ENCODE data around the gene NBPF3.
A peak's percentile ranks its signal among the peaks of the same experiment; 100 is the strongest.
"Not testable (repeated sequence)": the region's sequence is repeated elsewhere in the genome, so short reads cannot be mapped to it uniquely, and the experiment has no call there.

Gene NBPF3, protein sequence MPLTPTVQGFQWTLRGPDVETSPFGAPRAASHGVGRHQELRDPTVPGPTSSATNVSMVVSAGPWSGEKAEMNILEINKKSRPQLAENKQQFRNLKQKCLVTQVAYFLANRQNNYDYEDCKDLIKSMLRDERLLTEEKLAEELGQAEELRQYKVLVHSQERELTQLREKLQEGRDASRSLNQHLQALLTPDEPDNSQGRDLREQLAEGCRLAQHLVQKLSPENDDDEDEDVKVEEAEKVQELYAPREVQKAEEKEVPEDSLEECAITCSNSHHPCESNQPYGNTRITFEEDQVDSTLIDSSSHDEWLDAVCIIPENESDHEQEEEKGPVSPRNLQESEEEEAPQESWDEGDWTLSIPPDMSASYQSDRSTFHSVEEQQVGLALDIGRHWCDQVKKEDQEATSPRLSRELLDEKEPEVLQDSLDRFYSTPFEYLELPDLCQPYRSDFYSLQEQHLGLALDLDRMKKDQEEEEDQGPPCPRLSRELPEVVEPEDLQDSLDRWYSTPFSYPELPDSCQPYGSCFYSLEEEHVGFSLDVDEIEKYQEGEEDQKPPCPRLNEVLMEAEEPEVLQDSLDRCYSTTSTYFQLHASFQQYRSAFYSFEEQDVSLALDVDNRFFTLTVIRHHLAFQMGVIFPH

DNA sequence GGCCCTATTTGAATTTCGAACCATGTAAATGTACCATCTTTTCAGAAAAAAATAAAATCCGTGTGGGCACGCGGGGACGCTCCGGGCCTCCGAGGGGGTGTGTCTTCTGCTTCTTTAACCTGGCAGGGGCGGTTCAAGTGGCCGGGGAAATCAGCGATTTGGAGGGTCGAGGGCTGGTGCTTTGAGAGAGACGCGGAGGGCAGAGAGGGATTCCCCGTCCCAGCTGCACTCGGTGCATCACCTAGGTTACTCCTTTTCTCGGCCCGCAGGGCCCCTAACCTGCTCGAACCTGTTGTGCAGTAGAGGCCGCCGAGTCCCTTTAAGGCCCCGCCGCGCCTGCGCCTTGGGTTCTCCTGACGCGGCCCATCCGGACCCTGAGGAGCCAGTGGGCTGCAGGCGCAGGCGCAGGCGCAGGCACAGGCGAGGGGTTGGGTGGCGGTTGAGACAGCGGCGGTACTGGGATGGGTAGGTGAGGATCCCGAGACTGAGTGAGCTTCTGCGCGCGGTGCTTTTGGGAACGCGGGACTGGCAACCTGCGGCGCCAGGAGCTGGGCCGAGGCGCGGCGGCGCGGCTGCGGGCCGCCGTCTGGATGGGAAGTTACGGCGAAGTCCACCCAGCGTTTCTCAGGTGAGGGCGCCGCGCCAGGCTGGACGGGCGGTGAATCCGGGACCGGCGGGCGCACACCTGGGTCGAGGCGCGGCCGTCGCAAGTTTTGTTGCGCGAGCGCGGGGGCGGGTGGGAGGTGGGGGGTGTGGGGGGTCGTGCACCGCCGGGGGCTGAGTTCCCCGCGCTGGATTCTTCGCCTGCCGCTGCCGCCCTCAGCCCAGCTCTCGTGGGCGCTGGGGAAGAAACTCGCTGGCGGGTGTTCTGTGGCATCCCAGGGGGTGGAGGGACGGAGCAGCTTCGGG is at the start of gene NBPF3:
TSS of gene NBPF3 (plus strand) at position 417 of the 909 bp plus-strand sequence. CDS start 4,950 bp downstream, outside the sequence.
- peak; percentile 82 for DNase-seq (ENCODE audit: low spot score)

- DNase-seq (ENCODE audit: low spot score), result no peak
These were observed 48.4 kb upstream of the NBPF3 start for GRCh38 chr1:21391497-21391896.

- DNase-seq (ENCODE audit: low spot score), result no peak
These were observed 47.2 kb upstream of the NBPF3 start for GRCh38 chr1:21392587-21393263.

DNA sequence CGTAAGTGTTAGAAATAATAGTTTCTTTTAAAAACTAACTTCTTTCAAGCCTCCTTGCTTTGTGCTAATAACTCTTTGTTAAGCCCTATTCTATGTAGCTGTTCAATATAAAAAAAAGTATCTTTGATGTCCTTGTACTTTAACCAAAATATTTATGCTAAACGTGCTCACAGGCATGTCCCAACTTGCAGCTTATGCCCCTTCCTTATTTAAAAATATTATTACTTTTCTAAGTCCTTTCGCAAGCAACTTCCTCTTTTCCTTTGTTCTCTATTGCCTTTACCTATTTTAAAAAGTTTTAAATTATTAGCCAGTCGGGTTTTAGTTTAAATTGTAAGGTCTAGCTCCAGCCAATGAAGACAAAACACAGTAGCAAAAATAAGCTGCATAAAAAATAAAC is 43.4 kb upstream of the NBPF3 start:
- no peak for DNase-seq (ENCODE audit: low spot score)

GRCh38 chr1:21397813-21398188 is 42.1 kb upstream of the NBPF3 start:
- DNase-seq (ENCODE audit: low spot score), result no peak

DNA sequence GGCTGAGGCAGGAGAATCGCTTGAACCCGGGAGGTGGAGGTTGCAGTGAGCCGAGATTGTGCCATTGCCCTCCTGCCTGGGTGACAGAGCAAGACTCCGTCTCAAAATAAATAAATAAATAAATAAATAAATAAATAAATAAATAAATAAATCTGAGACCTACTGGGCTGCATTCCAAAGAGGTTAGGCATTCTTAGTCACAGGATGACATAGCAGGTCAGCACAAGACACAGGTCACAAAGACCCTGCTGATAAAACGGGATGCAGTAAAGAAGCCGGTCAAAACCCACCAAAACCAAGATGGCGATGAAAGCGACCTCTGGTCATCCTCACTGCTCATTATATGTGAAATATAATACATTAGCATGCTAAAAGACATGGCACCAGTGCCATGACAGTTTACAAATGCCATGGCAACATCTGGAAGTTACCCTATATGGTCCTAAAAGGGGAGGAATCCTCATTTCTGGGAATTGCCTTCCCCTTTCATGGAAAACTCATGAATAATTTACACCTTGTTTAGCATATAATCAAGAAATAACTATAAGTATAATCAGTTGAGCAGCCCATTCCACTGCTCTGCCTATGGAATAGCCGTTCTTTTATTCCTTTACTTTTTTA is 38.1 kb upstream of the NBPF3 start:
- DNase-seq (ENCODE audit: low spot score), result not testable (repeated sequence)

GRCh38 chr1:21406659-21407058 is 33.3 kb upstream of the NBPF3 start:
- DNase-seq (ENCODE audit: low spot score), result no peak

GRCh38 chr1:21409897-21410296 is 30.0 kb upstream of the NBPF3 start:
- DNase-seq (ENCODE audit: low spot score), result not testable (repeated sequence)

GRCh38 chr1:21414015-21414414 is 25.9 kb upstream of the NBPF3 start:
- DNase-seq (ENCODE audit: low spot score), result no peak

DNA sequence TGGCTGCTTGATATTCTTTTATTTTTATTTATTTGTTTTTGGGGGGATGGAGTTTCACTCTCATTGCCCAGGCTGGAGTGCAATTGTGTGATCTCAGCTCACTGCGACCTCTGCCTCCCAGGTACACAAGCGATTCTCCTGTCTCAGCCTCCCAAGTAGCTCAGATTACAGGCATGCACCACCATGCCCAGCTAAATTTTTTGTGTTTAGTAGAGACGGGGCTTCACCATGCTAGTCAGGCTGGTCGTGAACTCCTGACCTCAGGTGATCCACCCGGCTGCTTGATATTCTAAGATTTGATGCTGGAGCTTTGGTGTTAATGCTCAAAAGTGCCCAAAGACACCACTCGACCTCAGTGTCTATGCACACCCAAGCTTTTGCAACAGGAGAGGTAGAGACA is 19.6 kb upstream of the NBPF3 start:
- not testable (repeated sequence) for DNase-seq (ENCODE audit: low spot score)

DNA sequence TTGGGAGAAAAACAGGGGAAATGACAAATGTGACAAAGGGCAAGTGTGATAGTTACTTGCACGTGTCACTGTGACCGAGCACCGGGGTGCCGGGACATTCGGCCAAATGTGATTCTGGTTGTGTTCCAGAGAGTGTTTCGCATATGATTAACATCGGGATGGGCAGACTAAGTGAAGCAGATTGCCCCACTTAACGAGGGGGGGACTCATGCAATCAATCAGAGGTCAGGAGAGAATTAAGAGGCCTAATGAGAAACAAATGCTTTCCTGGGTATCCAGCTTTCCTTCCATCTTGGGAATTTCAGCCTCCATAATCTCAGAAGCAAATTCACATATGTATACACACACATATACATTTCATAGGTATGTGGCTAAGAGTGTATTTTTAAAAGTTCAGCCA is 18.6 kb upstream of the NBPF3 start:
- not testable (repeated sequence) for DNase-seq (ENCODE audit: low spot score)

- not testable (repeated sequence) for DNase-seq (ENCODE audit: low spot score)
These were observed 12.0 kb upstream of the NBPF3 start for GRCh38 chr1:21427798-21428480.

GRCh38 chr1:21428481-21429073 is 11.4 kb upstream of the NBPF3 start:
- not testable (repeated sequence) for DNase-seq (ENCODE audit: low spot score)

GRCh38 chr1:21429210-21429609 is 10.7 kb upstream of the NBPF3 start:
- DNase-seq (ENCODE audit: low spot score), result not testable (repeated sequence)

- DNase-seq (ENCODE audit: low spot score), result not testable (repeated sequence)
These were observed 9.1 kb upstream of the NBPF3 start for GRCh38 chr1:21430875-21431274.

- DNase-seq (ENCODE audit: low spot score), result no peak
These were observed 5.5 kb upstream of the NBPF3 start for GRCh38 chr1:21434394-21434793.

- no peak for DNase-seq (ENCODE audit: low spot score)
These were observed 4.1 kb upstream of the NBPF3 start for GRCh38 chr1:21435646-21436487.

DNA sequence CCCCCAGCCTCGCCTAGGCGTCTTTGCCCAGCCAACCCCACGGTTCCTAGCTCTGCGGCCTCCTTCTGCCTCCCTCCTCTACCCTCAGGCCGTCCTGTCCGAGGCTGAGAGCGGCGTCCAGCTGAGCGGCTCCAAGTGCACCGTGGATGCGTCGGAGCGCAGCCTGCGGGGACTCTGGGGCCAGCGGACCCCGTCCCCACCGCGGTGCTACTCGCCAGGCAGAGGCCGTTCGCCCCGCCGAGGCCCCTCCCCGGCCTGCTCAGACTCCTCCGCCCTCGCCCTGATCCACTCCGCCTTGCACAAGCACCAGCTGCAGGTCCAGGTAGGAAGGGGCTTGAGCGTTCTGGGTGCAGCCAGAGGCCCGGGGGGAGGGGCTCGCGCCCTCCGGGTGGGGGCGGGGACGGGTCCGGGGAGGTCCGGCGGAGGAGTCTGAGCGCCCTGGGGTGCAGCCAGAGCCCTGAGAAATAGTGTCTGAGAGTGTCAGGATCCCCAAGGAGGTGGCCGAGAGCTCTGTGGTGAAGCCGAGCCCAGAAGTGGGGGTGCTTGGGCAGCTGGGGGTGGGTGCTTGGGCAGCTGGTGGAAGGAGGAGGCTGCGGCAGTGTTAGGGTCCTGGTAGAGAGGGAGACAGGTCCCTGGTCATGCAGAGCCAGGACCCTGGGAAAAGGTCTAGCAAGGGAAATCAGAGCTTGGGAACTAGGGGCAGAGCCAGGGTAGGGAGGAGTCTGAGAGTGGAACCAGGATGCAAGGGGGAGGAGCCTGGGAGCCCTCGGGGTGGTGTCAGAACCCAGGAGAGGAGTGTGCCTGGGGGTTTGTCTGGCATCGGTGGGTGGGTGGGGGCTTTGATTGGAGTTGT is 3.2 kb upstream of the NBPF3 start:
- DNase-seq (ENCODE audit: low spot score), result no peak

GRCh38 chr1:21437341-21437640 is 2.6 kb upstream of the NBPF3 start:
- no peak for DNase-seq (ENCODE audit: low spot score)
